ENCODE measurements around the gene RO60. TPM values are rescaled to one million over a fixed set of nuclear protein-coding genes. Genes with fewer than 3 reads are reported as not detected.
"Not testable (repeated sequence)": the region's sequence is repeated elsewhere in the genome, so short reads cannot be mapped to it uniquely, and the experiment has no call there.

Gene RO60
- total RNA-seq, 1 donor from 2014 or later = 200 TPM

DNA sequence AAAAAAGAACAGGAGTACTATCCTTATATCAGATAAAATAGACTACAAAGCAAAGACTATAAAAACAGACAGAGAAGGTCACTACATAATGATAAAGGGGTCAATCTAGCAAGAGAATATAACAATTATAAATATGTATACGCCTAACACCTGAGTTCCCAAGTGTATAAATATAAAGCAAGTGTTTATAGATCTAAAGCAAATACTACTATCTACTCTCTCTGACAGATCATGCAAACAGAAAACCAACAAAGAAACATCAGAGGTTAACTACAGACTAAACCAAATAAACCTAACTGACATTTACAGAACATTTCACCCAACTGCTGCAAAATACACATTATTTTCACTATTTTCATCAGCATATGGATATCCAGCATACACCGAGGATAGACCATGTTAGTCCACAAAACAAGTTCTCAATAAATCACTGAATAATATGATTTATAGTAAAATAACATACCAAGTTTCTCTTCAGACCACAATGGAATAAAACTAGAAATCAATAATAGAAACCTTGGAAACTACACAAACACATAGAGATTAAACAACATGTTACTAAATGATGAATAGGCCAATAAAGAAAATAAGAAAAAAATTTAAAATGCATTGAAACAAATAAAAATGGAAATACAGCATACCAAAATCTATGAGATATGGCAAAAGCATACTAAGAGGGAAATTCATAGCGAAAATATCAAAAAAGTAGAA, 22.9 kb upstream of the RO60 start:
- Histone ChIP-seq H3K27me3 (no peaks in the 10 kb centered on the region), H3K9me3 (ENCODE audit: low read depth) (no peaks in the 10 kb centered on the region), H3K9ac (no peak overlapping the region), H3K36me3 (peaks cover 3% of the 10 kb centered on the region), H2AFZ (replicated peaks) (no peak overlapping the region), H3K79me2 (ENCODE audit: low read depth) (peaks cover 77% of the 10 kb centered on the region), H3K4me1 (peaks cover 12% of the 10 kb centered on the region), H3K4me3 (no peak overlapping the region), H3K4me2 (no peak overlapping the region), H4K20me1 (ENCODE audit: low read depth) (no peaks in the 10 kb centered on the region), H3K27ac (no peak overlapping the region), H3F3A (ENCODE audit: low read depth) (no peaks in the 10 kb centered on the region)
- Mint-ChIP-seq H3K27ac (no peak overlapping the region), H3K9me3 (peaks cover 16% of the 10 kb centered on the region), H3K36me3 (peaks cover 36% of the 10 kb centered on the region), H3K27me3 (ENCODE audit: insufficient read depth, low read depth) (no peaks in the 10 kb centered on the region), H3K4me1 (no peaks in the 10 kb centered on the region), H3K4me3 (no peak overlapping the region)
- TF ChIP-seq EZH2 (IDR thresholded peaks at IDR 0.05) = no peak
- TF ChIP-seq EZH2phosphoT487 (IDR thresholded peaks at IDR 0.05) = no peak
- TF ChIP-seq, protein P1, sequence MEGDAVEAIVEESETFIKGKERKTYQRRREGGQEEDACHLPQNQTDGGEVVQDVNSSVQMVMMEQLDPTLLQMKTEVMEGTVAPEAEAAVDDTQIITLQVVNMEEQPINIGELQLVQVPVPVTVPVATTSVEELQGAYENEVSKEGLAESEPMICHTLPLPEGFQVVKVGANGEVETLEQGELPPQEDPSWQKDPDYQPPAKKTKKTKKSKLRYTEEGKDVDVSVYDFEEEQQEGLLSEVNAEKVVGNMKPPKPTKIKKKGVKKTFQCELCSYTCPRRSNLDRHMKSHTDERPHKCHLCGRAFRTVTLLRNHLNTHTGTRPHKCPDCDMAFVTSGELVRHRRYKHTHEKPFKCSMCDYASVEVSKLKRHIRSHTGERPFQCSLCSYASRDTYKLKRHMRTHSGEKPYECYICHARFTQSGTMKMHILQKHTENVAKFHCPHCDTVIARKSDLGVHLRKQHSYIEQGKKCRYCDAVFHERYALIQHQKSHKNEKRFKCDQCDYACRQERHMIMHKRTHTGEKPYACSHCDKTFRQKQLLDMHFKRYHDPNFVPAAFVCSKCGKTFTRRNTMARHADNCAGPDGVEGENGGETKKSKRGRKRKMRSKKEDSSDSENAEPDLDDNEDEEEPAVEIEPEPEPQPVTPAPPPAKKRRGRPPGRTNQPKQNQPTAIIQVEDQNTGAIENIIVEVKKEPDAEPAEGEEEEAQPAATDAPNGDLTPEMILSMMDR (IDR thresholded peaks at IDR 0.05) = no peak
- no peak for DNase-seq (ENCODE audit: low spot score)

DNA sequence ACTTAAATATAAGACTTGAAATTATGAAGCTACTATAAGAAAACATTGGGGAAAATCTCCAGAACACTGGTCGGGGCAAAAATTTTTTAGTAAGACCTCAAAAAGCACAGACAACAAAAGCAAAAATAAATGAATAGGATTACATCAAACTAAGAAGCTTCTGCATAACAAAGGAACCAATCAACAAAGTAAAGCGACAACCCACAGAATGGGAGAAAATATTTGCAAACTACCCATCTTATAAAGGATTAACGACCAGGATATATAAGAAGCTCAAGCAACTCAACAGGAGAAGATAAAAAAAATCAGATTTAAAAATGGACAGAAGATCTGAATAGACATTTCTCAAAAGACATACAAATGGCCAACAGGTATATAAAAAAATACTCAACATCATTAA, 19.4 kb upstream of the RO60 start:
- H3K36me3 ChIP-seq = no peaks in the 10 kb centered on the region
- H3K4me2 ChIP-seq = peak overlapping the region; percentile 36
- no peaks in the 10 kb centered on the region for H3K27me3 ChIP-seq
- peaks cover 6% of the 10 kb centered on the region for H3K9me3 Mint-ChIP-seq
- H3K36me3 Mint-ChIP-seq = peaks cover 38% of the 10 kb centered on the region
- H3K4me3 ChIP-seq = no peak overlapping the region
- no peak overlapping the region for H3K27ac Mint-ChIP-seq
- H3K27me3 Mint-ChIP-seq (ENCODE audit: insufficient read depth, low read depth) = peaks cover 3% of the 10 kb centered on the region
- no peaks in the 10 kb centered on the region for H3K4me1 Mint-ChIP-seq
- H3K79me2 ChIP-seq (ENCODE audit: low read depth) = peaks cover 50% of the 10 kb centered on the region
- H3K27ac ChIP-seq = no peak overlapping the region
- H3K9me3 ChIP-seq (ENCODE audit: low read depth) = no peaks in the 10 kb centered on the region
- TF ChIP-seq EZH2phosphoT487 (IDR thresholded peaks at IDR 0.05) (no peak), EZH2 (IDR thresholded peaks at IDR 0.05) (no peak)
- TF ChIP-seq, protein P1 (IDR thresholded peaks at IDR 0.05) = no peak
- DNase-seq (ENCODE audit: low spot score) = no peak
- peaks cover 12% of the 10 kb centered on the region for H3K4me1 ChIP-seq
- H2AFZ ChIP-seq (replicated peaks) = no peak overlapping the region
- H4K20me1 ChIP-seq (ENCODE audit: low read depth) = no peaks in the 10 kb centered on the region
- H3K9ac ChIP-seq = no peak overlapping the region
- H3K4me3 Mint-ChIP-seq = no peak overlapping the region
- H3F3A ChIP-seq (ENCODE audit: low read depth) = no peaks in the 10 kb centered on the region

DNA sequence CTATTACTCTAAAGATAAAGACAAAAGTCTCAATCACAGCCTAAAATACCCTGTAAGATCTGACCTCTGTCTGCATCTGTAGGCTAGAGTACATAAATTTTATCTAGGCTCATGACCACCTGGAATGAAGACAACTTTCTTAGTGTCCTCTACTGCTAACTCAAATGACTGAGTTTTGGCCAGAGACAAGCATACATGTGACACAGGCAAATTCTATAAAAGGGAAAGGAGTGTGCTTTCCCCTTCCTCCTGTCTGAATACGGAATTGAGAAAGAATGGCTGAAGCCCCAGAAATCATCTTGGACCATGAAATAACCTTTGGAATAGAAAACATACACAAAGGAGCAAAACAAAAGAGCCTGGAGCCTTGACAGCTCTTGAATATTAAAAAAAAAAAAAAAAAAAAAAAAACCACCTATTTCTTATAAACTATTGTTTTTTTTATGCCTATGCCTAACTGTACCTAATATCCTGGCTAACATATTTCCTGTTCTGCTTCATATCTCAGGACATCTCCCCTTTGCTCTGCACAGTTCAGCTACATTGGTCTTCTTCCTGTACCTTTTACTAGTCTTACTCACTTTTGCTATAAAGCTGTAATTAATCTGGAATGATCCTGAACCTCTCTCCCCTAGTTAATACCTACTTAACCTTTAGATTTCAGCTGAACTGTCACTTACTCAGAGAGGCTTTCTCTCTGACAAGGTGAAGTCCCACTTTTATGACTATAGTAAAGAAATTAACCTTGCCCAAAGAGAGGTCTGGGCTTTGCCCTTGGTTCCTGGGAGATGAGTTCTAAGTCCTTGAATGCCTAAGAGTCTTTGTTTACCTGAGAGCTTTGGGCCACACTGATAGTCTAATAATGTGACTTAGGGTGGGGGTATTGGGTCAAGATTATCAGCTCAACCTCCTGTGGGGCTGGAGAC, 16.4 kb upstream of the RO60 start:
- Histone ChIP-seq H3K4me2 (no peak overlapping the region), H3K4me1 (peaks cover 12% of the 10 kb centered on the region), H3K79me2 (ENCODE audit: low read depth) (peaks cover 28% of the 10 kb centered on the region), H4K20me1 (ENCODE audit: low read depth) (no peaks in the 10 kb centered on the region), H2AFZ (replicated peaks) (no peak overlapping the region), H3F3A (ENCODE audit: low read depth) (no peaks in the 10 kb centered on the region), H3K9ac (no peak overlapping the region), H3K9me3 (ENCODE audit: low read depth) (no peaks in the 10 kb centered on the region), H3K36me3 (no peaks in the 10 kb centered on the region), H3K4me3 (no peak overlapping the region), H3K27me3 (no peaks in the 10 kb centered on the region), H3K27ac (no peak overlapping the region)
- DNase-seq (ENCODE audit: low spot score) = no peak
- TF ChIP-seq EZH2phosphoT487 (IDR thresholded peaks at IDR 0.05) (no peak), EZH2 (IDR thresholded peaks at IDR 0.05) (no peak)
- TF ChIP-seq, protein P1 (IDR thresholded peaks at IDR 0.05) = no peak
- Mint-ChIP-seq H3K4me1 (no peaks in the 10 kb centered on the region), H3K9me3 (no peaks in the 10 kb centered on the region), H3K36me3 (peaks cover 28% of the 10 kb centered on the region), H3K27me3 (ENCODE audit: insufficient read depth, low read depth) (peaks cover 3% of the 10 kb centered on the region), H3K4me3 (no peak overlapping the region), H3K27ac (no peak overlapping the region)

DNA sequence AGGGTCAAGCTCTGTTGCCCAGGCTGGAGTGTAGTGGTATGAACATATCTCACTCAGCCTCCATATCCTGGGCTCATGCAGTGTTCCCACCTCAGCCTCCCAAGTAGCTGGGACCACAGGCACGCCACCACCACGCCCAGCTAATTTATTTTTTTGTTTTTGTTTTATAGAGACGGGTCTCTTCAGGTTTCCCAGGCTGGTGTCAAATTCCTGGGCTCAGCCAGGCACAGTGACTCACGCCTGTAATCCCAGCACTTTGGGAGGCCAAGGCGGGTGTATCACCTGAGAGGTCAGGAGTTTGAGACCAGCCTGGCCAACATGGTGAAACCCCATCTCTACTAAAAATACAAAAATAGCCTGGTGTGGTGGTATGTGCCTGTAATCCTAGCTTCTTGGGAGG, 10.5 kb upstream of the RO60 start:
- H3K27me3 Mint-ChIP-seq (ENCODE audit: insufficient read depth, low read depth); H3K4me3 ChIP-seq; DNase-seq (ENCODE audit: low spot score); H3K36me3 ChIP-seq; H3F3A ChIP-seq (ENCODE audit: low read depth); H3K27ac ChIP-seq; H3K27ac Mint-ChIP-seq; H3K9me3 ChIP-seq (ENCODE audit: low read depth); H3K4me1 ChIP-seq; H2AFZ ChIP-seq (replicated peaks); H3K9me3 Mint-ChIP-seq; H3K4me1 Mint-ChIP-seq; H4K20me1 ChIP-seq (ENCODE audit: low read depth); H3K4me3 Mint-ChIP-seq; H3K27me3 ChIP-seq; H3K4me2 ChIP-seq; H3K9ac ChIP-seq: not testable (repeated sequence)
- H3K36me3 Mint-ChIP-seq = peaks cover 16% of the 10 kb centered on the region
- peaks cover 30% of the 10 kb centered on the region for H3K79me2 ChIP-seq (ENCODE audit: low read depth)
